Limb (tissue), 2 donors: ENCODE data around the gene ABCC8.

Experiments used
- DNase-seq, 2 donors: peaks; one replicate each; pipeline ENCODE4 v3.0.0-alpha.2; 2016; ENCODE audit errors: extremely low spot score in 2 of 2

Gene ABCC8

GRCh38 chr11:17506314-17506713 is 29.7 kb upstream of the ABCC8 start:
- DNase-seq, result no peak

GRCh38 chr11:17505146-17505545 is 28.5 kb upstream of the ABCC8 start:
- DNase-seq, result no peak

GRCh38 chr11:17504330-17505107 is 27.9 kb upstream of the ABCC8 start:
- peak; percentile 38 to 84 for DNase-seq

GRCh38 chr11:17502630-17503029 is 26.0 kb upstream of the ABCC8 start:
- no peak for DNase-seq

- DNase-seq, result no peak
Observed at GRCh38 chr11:17500673-17501072, 24.0 kb upstream of the ABCC8 start.

- no peak for DNase-seq
Observed at GRCh38 chr11:17498475-17498874, 21.8 kb upstream of the ABCC8 start.

GRCh38 chr11:17498058-17498457 is 21.4 kb upstream of the ABCC8 start:
- DNase-seq, result no peak

GRCh38 chr11:17496406-17496805 is 19.8 kb upstream of the ABCC8 start:
- no peak for DNase-seq

GRCh38 chr11:17494019-17494418 is 17.4 kb upstream of the ABCC8 start:
- no peak for DNase-seq

- DNase-seq, result no peak
Observed at GRCh38 chr11:17490938-17491337, 14.3 kb upstream of the ABCC8 start.

- no peak for DNase-seq
Observed at GRCh38 chr11:17490232-17490631, 13.6 kb upstream of the ABCC8 start.

- DNase-seq, result no peak
Observed at GRCh38 chr11:17489751-17490150, 13.1 kb upstream of the ABCC8 start.

GRCh38 chr11:17488563-17488962 is 11.9 kb upstream of the ABCC8 start:
- no peak for DNase-seq

GRCh38 chr11:17486646-17487045 is 10.0 kb upstream of the ABCC8 start:
- no peak for DNase-seq

- no peak for DNase-seq
Observed at GRCh38 chr11:17483505-17483904, 6.9 kb upstream of the ABCC8 start.

GRCh38 chr11:17481905-17482304 is 5.3 kb upstream of the ABCC8 start:
- DNase-seq, result no peak

- DNase-seq, result peak in 1 of 2 donors; percentile 72
Observed at GRCh38 chr11:17479284-17480214, 2.9 kb upstream of the ABCC8 start.

GRCh38 chr11:17478070-17478469 is 1.4 kb upstream of the ABCC8 start:
- DNase-seq, result no peak

- no peak for DNase-seq
Observed at GRCh38 chr11:17477361-17477760, 716 bp upstream of the ABCC8 start.

GRCh38 chr11:17477084-17477333 is 364 bp upstream of the ABCC8 start:
- DNase-seq, result no peak

GRCh38 chr11:17475666-17476316 is 854 bp downstream of the ABCC8 start:
- peak in 1 of 2 donors; percentile 40 for DNase-seq

GRCh38 chr11:17473071-17473744 is 3.4 kb downstream of the ABCC8 start:
- no peak for DNase-seq
